Prostate gland (tissue), 2 donors: ENCODE results near the gene TNFRSF4.

ENCODE experiments used
- POLR2A ChIP-seq: fragments of 450-650 bp; IDR thresholded peaks from one replicate; pipeline ENCODE4 v1.6.1; 2016; ENCODE audit warnings: antibody characterized with exemption, mild to moderate bottlenecking
- POLR2AphosphoS5 ChIP-seq: sonication (generic); formaldehyde crosslinking; IDR thresholded peaks from one replicate; pipeline ENCODE4 v1.6.1; 2017; ENCODE audit warnings: antibody characterized with exemption
- TF ChIP-seq, protein P1 (sequence below), 4 experiments: fragments of 200-600 bp in 2 of 4; fragments of 450-650 bp in 2 of 4; sonication (generic) in 2 of 4; IDR thresholded peaks; 1 replicate in 3 of 4; 2 replicates in 1 of 4; pipeline ENCODE4 v1.5.1; 2016 to 2019; ENCODE audit warnings: antibody characterized with exemption in 4 of 4, mild to moderate bottlenecking in 2 of 4, moderate library complexity in 2 of 4

DNA sequence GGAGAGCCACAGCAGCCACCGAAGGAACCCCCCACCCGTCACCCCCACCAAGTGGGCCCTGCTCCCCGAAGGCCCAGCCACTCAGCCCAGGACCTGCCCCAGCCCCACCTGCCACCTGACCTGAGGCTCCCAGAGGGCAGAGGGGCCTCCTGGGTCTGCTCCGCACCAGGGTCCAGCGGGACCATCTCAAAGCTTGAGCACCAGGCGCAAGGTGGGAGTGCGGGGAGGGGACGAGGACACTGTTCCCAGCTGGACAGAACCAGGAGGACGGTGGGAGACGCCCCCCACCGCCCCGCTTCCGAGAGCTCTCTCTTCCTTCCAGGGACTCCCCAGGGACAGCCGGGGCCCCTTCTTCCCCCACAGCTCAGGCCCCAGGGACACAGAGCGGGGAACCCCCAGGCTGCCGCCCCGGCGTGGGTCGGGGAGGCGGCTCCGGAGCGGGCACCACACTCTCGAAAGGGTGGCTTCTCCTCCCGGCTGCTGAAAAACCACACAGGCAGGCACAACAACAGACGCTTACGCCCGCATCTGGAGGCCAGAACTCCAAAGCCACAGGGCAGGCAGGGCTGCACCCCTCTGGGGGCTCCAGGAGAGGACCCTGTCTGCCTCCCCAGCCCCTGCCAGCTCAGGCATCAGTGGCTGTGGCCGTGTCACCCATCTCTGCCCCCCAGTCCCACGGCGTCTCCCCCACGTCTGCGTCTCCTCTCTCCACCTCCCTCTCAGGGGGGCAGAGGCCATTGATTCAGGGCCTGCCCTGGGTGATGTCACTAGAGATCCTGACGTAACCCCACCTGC is 42.2 kb downstream of the TNFRSF4 start:
- TF ChIP-seq, protein P1, sequence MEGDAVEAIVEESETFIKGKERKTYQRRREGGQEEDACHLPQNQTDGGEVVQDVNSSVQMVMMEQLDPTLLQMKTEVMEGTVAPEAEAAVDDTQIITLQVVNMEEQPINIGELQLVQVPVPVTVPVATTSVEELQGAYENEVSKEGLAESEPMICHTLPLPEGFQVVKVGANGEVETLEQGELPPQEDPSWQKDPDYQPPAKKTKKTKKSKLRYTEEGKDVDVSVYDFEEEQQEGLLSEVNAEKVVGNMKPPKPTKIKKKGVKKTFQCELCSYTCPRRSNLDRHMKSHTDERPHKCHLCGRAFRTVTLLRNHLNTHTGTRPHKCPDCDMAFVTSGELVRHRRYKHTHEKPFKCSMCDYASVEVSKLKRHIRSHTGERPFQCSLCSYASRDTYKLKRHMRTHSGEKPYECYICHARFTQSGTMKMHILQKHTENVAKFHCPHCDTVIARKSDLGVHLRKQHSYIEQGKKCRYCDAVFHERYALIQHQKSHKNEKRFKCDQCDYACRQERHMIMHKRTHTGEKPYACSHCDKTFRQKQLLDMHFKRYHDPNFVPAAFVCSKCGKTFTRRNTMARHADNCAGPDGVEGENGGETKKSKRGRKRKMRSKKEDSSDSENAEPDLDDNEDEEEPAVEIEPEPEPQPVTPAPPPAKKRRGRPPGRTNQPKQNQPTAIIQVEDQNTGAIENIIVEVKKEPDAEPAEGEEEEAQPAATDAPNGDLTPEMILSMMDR (IDR thresholded peaks at IDR 0.05) = no peak
- no peak for TF ChIP-seq POLR2AphosphoS5
- TF ChIP-seq POLR2A = no peak
